Upper lobe of left lung (tissue), 4 donors: Measurements from ENCODE around the gene EHMT2.

Source experiments
- CTCF ChIP-seq, 6 experiments: fragments of 450-650 bp in 4 of 6; fragments of 200-600 bp in 2 of 6; sonication (generic) in 2 of 6; IDR thresholded peaks; one replicate each; pipeline ENCODE4 v1.5.1; 2016 to 2019; ENCODE audit warnings: antibody characterized with exemption in 6 of 6
- POLR2A ChIP-seq, 4 donors: fragments of 450-650 bp; IDR thresholded peaks; one replicate each; pipeline ENCODE4 v1.5.1; 2016 to 2017; ENCODE audit warnings: antibody characterized with exemption in 4 of 4, mild to moderate bottlenecking in 2 of 4
- POLR2AphosphoS5 ChIP-seq, 2 donors: sonication (generic); formaldehyde crosslinking; IDR thresholded peaks; one replicate each; pipeline ENCODE4 v1.5.1; 2017; ENCODE audit warnings: antibody characterized with exemption in 2 of 2

DNA sequence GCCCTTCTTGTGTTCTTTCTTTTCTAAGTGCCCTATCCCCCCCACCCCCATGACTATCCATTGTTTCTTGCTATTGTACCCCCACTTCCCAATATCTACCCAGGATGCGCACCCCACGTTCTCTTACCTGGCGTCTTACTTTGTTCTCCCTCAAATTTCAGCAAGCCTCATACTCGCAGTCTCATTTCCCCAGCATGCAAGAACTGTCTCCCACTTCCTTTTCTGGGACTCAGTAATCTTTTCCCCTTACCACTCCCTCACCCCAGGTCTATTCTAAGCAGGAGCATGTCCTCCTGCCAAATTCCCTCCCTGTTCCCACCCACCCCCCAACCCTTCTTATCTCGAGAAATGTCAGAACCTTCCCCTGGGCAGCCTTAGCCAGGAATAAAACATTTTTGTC, 1.7 kb upstream of the EHMT2 start:
- no peak for TF ChIP-seq POLR2A (IDR thresholded peaks at IDR 0.05)
- TF ChIP-seq CTCF (IDR thresholded peaks at IDR 0.05), result no peak
- no peak for TF ChIP-seq POLR2AphosphoS5 (IDR thresholded peaks at IDR 0.05)
